Memory B cell (primary cell): ENCODE data around the gene SCD5.

Experiments
- ATAC-seq: fragments of 150-1000 bp; cut with Tn5 transposase; 2 replicates; pipeline ENCODE4 v1.10.0; 2021; ENCODE audit warnings: low read depth, mild to moderate bottlenecking, moderate library complexity
- DNase-seq, 2 donors: peaks; one replicate each; pipeline ENCODE4 v3.0.0; 2022; ENCODE audit warnings: low spot score in 2 of 2
- H3K27ac Mint-ChIP-seq: one replicate; pipeline ENCODE4 v1.8.0; 2022; ENCODE audit warnings: mild to moderate bottlenecking, moderate library complexity, mixed read lengths
- H3K27me3 Mint-ChIP-seq: one replicate; pipeline ENCODE4 v1.8.0; 2022; ENCODE audit warnings: mixed read lengths
- H3K36me3 Mint-ChIP-seq: one replicate; pipeline ENCODE4 v1.8.0; 2022; ENCODE audit warnings: mild to moderate bottlenecking, mixed read lengths
- H3K4me1 Mint-ChIP-seq: one replicate; pipeline ENCODE4 v1.8.0; 2022; ENCODE audit warnings: mixed read lengths
- H3K4me3 Mint-ChIP-seq: one replicate; pipeline ENCODE4 v1.8.0; 2022; ENCODE audit warnings: mild to moderate bottlenecking, moderate library complexity, mixed read lengths
- H3K9me3 Mint-ChIP-seq: one replicate; pipeline ENCODE4 v1.8.0; 2022; ENCODE audit warnings: mixed read lengths

The SCD5 gene

GRCh38 chr4:82810176-82810575 is 11.6 kb upstream of the SCD5 start:
- Mint-ChIP-seq H3K4me3 (no peak overlapping the region), H3K36me3 (no peaks in the 10 kb centered on the region), H3K9me3 (peaks cover 1% of the 10 kb centered on the region), H3K4me1 (no peaks in the 10 kb centered on the region), H3K27me3 (peaks cover 4% of the 10 kb centered on the region), H3K27ac (no peak overlapping the region)
- no peak for ATAC-seq
- DNase-seq, result no peak

DNA sequence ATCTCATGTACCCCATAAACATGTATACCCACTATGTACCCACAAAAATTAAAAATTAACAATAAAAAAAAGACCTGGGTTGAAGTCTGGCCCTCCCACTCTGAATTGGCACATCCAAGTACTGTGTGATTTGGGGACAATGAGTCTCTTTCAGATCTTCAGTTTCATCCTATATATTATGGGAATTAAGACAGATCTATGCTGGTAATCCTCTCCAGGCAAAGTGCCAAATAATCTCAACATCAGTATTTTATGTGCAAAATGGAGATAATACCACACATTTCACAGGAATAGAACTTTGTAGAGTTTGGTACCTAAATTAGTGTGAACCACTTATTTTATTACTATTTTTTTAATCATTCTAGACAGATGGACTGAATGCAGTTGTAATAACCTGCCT is 11.0 kb upstream of the SCD5 start:
- H3K9me3 Mint-ChIP-seq, result peaks cover 1% of the 10 kb centered on the region
- ATAC-seq, result no peak
- H3K4me3 Mint-ChIP-seq, result no peak overlapping the region
- no peaks in the 10 kb centered on the region for H3K36me3 Mint-ChIP-seq
- no peaks in the 10 kb centered on the region for H3K4me1 Mint-ChIP-seq
- peaks cover 4% of the 10 kb centered on the region for H3K27me3 Mint-ChIP-seq
- DNase-seq, result no peak
- H3K27ac Mint-ChIP-seq, result no peak overlapping the region

DNA sequence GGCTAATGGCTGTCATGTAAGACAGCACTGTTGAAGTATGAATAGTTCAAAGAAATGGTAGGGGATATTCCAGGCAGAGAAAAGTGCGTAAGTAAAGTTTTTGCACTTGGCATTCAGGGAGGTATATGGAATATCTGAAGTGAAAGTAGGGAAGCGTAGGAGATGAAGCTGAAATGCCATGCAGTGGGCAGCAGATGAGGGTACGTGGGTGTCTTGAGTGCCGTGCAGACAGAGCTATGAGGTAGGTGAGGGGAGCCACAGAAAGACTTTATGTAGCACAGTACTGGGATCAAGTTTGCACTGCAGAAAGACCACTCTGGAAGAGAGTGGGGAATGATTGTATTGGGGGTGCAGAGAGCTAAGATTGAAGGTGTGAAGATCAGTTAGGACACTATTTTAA is 5.2 kb upstream of the SCD5 start:
- Mint-ChIP-seq H3K36me3 (no peaks in the 10 kb centered on the region), H3K9me3 (peaks cover under 1% of the 10 kb centered on the region), H3K27me3 (peaks cover 11% of the 10 kb centered on the region), H3K27ac (no peak overlapping the region), H3K4me3 (no peak overlapping the region), H3K4me1 (peaks cover 5% of the 10 kb centered on the region)
- DNase-seq (no peak), ATAC-seq (no peak)

- Mint-ChIP-seq H3K9me3 (no peaks in the 10 kb centered on the region), H3K27ac (no peak overlapping the region), H3K4me3 (no peak overlapping the region), H3K4me1 (peaks cover 5% of the 10 kb centered on the region), H3K36me3 (no peaks in the 10 kb centered on the region), H3K27me3 (peaks cover 10% of the 10 kb centered on the region)
- no peak for DNase-seq
- ATAC-seq, result no peak
These were observed 4.3 kb upstream of the SCD5 start for GRCh38 chr4:82802911-82803310.

DNA sequence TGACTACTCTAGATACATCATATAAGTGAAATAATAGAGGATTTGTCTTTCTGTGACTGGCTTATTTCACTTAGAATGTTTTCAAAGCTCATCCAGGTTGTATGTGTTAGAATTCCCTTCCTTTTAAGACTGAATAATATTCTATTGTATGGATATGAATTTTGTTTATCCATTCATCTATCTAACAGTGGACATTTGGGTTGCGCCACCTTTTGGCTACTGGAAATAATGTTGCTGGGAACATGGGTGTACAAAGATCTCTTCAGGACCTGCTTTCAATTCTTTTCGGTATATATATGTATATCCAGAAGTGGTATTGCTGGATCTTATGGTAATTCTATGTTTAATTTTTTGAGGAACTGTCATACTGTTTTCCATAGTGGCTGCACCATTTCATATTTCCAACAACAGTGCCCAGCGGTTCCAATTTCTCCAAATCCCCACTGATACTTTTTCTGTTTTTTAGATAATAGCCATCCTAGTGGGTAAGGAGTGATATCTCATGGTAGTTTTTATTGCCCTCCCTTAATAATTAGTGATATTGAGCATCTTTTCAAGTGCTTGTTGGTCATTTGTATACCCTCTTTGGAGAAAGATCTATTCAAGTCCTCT is 3.4 kb upstream of the SCD5 start:
- ATAC-seq, result no peak
- H3K9me3 Mint-ChIP-seq, result no peaks in the 10 kb centered on the region
- H3K27me3 Mint-ChIP-seq, result peaks cover 15% of the 10 kb centered on the region
- no peak overlapping the region for H3K27ac Mint-ChIP-seq
- DNase-seq, result no peak
- H3K4me3 Mint-ChIP-seq, result no peak overlapping the region
- H3K4me1 Mint-ChIP-seq, result peaks cover 11% of the 10 kb centered on the region
- H3K36me3 Mint-ChIP-seq, result no peaks in the 10 kb centered on the region

- Mint-ChIP-seq H3K27ac (no peak overlapping the region), H3K4me1 (peaks cover 11% of the 10 kb centered on the region)
- DNase-seq, result no peak
These were observed 648 bp upstream of the SCD5 start for GRCh38 chr4:82799006-82799881.

DNA sequence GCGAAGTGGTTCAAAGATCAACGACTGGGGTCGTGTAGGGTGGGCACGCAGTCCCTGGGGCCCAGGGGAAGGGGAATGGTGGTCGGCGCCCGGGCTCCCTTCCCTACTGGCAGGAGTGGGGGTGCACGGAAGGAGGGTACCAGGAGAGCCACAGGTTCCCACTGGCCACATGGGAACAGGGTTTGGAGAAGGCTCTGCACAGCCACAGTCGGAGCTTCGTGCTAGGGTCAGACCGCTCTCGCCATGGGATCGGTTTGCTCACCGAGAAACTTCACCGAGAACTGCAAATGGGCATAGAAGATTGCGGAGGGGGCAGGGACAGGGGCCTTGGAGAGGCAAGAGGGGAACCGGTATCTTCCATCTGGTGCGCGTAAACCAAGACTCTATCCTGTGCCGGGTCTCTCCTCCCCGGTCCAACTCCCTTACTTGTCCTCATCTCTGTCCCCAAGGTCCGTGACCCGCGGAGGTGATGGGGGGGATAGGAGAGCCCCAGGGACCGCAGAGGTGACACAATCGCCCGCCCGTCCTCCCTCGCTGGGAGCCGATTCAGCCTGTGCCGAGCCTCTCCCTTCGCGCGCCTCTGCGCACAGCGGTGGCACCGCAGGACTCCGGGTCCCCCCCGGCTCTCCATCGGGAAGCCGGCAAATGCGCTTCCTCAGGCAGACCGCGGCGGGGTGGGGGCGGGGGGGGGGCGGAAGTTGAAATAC is 1.0 kb downstream of the SCD5 start:
- Mint-ChIP-seq H3K27ac (no peak overlapping the region), H3K4me1 (peaks cover 11% of the 10 kb centered on the region), H3K36me3 (no peaks in the 10 kb centered on the region), H3K4me3 (peak overlapping the region; percentile 78), H3K27me3 (peaks cover 20% of the 10 kb centered on the region), H3K9me3 (no peaks in the 10 kb centered on the region)
- ATAC-seq (no peak), DNase-seq (no peak)

More at GRCh38 chr4:82799006-82799881, 648 bp upstream of the SCD5 start:
- H3K27me3 Mint-ChIP-seq, result peaks cover 16% of the 10 kb centered on the region
- H3K4me3 Mint-ChIP-seq, result peak overlapping the region; percentile 74
- no peaks in the 10 kb centered on the region for H3K9me3 Mint-ChIP-seq
- ATAC-seq, result peak; percentile 50
- H3K36me3 Mint-ChIP-seq, result no peaks in the 10 kb centered on the region

DNA sequence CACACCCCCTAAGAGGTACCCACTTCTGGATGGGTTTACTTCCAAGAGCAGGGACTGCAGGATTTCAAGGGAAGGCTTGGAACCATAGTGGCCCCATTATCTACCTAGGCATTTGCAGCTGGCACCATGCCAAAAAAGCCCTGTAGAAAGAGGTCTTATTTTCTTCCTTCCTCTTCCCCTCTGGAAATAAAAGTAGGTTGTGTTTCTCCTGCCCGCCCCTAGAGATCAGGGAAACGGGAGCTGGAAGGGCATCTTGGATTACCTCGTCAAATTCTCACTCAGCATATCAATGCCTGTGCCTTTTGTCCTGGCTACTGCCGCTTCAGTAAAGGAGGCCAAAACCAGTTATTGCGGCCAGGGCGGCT is 1.6 kb downstream of the SCD5 start:
- H3K9me3 Mint-ChIP-seq, result no peaks in the 10 kb centered on the region
- H3K36me3 Mint-ChIP-seq, result no peaks in the 10 kb centered on the region
- DNase-seq, result no peak
- H3K4me3 Mint-ChIP-seq, result peak overlapping the region; percentile 78
- H3K27ac Mint-ChIP-seq, result no peak overlapping the region
- peaks cover 20% of the 10 kb centered on the region for H3K27me3 Mint-ChIP-seq
- ATAC-seq, result no peak
- H3K4me1 Mint-ChIP-seq, result peaks cover 11% of the 10 kb centered on the region

- H3K4me3 Mint-ChIP-seq, result no peak overlapping the region
These were observed 5.5 kb downstream of the SCD5 start for GRCh38 chr4:82792912-82793649.

GRCh38 chr4:82791179-82791578 is 7.4 kb downstream of the SCD5 start:
- H3K27me3 Mint-ChIP-seq, result peaks cover 17% of the 10 kb centered on the region
- H3K4me1 Mint-ChIP-seq, result no peaks in the 10 kb centered on the region
- H3K4me3 Mint-ChIP-seq, result no peak overlapping the region
- no peaks in the 10 kb centered on the region for H3K36me3 Mint-ChIP-seq
- H3K9me3 Mint-ChIP-seq, result no peaks in the 10 kb centered on the region
- H3K27ac Mint-ChIP-seq, result no peak overlapping the region
- ATAC-seq (no peak), DNase-seq (no peak)

More at GRCh38 chr4:82792912-82793649, 5.5 kb downstream of the SCD5 start:
- Mint-ChIP-seq H3K27ac (no peak overlapping the region), H3K9me3 (no peaks in the 10 kb centered on the region), H3K36me3 (no peaks in the 10 kb centered on the region), H3K27me3 (peaks cover 19% of the 10 kb centered on the region), H3K4me1 (peaks cover 6% of the 10 kb centered on the region)
- ATAC-seq, result no peak
- DNase-seq, result no peak

DNA sequence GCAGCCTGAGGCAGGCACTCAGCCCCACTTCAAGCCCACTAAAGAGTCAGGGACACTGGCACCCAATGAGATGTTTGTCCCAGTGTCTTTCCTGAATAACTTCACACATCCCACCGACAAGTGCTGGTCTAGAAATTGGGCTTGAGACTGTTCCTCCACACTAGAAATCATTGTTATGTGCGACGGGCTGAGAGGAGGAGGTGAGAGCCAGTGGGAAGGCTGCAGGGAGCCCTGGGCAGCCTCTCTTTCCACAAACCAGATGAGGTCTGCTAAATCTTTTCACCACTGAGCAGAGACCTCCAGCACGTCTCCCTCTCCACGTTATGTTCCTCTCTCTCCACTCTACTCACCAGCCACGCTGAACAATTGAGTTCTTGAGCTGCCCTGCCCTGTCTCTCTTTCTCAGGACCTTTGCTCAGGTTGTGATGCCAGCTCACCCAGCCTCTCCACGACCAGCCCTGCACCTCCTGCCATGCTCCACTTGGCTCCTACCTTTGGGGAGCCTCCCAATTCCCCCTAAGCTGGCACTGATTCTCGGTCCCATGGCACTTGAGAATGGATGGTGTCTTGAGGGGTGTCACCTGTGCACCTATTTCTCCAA is 8.4 kb downstream of the SCD5 start:
- ATAC-seq, result no peak
- H3K9me3 Mint-ChIP-seq, result no peaks in the 10 kb centered on the region
- H3K4me3 Mint-ChIP-seq, result no peak overlapping the region
- no peaks in the 10 kb centered on the region for H3K36me3 Mint-ChIP-seq
- no peak overlapping the region for H3K27ac Mint-ChIP-seq
- no peak for DNase-seq
- no peaks in the 10 kb centered on the region for H3K4me1 Mint-ChIP-seq
- H3K27me3 Mint-ChIP-seq, result peaks cover 17% of the 10 kb centered on the region

- DNase-seq, result no peak
- Mint-ChIP-seq H3K27me3 (peaks cover 17% of the 10 kb centered on the region), H3K4me3 (no peak overlapping the region), H3K27ac (no peak overlapping the region), H3K4me1 (no peaks in the 10 kb centered on the region), H3K36me3 (no peaks in the 10 kb centered on the region), H3K9me3 (no peaks in the 10 kb centered on the region)
- no peak for ATAC-seq
These were observed 9.4 kb downstream of the SCD5 start for GRCh38 chr4:82789025-82789776.

GRCh38 chr4:82787342-82787741 is 11.3 kb downstream of the SCD5 start:
- Mint-ChIP-seq H3K9me3 (no peaks in the 10 kb centered on the region), H3K36me3 (no peaks in the 10 kb centered on the region), H3K4me3 (no peak overlapping the region), H3K27ac (no peak overlapping the region), H3K27me3 (peaks cover 17% of the 10 kb centered on the region), H3K4me1 (no peaks in the 10 kb centered on the region)
- no peak for ATAC-seq
- no peak for DNase-seq
